Activated CD8-positive, alpha-beta memory T cell treated with anti-CD3 and anti-CD28 coated beads, Interleukin-2, amount 50 U/mL, for 48 hours (primary cell): ENCODE data around the gene PCP2.
"Not testable (repeated sequence)": the region's sequence is repeated elsewhere in the genome, so short reads cannot be mapped to it uniquely, and the experiment has no call there.

Source experiments
- DNase-seq: peaks from one replicate; pipeline ENCODE4 v3.0.0-alpha.2; 2020

Gene PCP2

GRCh38 chr19:7661744-7662538, 28.4 kb upstream of the PCP2 start:
- no peak for DNase-seq

- no peak for DNase-seq
These were observed 24.7 kb upstream of the PCP2 start for GRCh38 chr19:7658219-7658686.

GRCh38 chr19:7657131-7657751, 23.7 kb upstream of the PCP2 start:
- peak; percentile 73 for DNase-seq

- DNase-seq = no peak
These were observed 22.1 kb upstream of the PCP2 start for GRCh38 chr19:7655581-7655980.

- no peak for DNase-seq
These were observed 20.9 kb upstream of the PCP2 start for GRCh38 chr19:7654401-7654800.

- DNase-seq = peak; percentile 99
These were observed 18.6 kb upstream of the PCP2 start for GRCh38 chr19:7652061-7652641.

- DNase-seq = no peak
These were observed 16.6 kb upstream of the PCP2 start for GRCh38 chr19:7650148-7650547.

- DNase-seq = no peak
These were observed 14.9 kb upstream of the PCP2 start for GRCh38 chr19:7648265-7649014.

GRCh38 chr19:7647156-7647555, 13.6 kb upstream of the PCP2 start:
- no peak for DNase-seq

- no peak for DNase-seq
These were observed 12.8 kb upstream of the PCP2 start for GRCh38 chr19:7646426-7646700.

GRCh38 chr19:7645656-7646425, 12.3 kb upstream of the PCP2 start:
- no peak for DNase-seq

- DNase-seq = no peak
These were observed 11.6 kb upstream of the PCP2 start for GRCh38 chr19:7645163-7645562.

- no peak for DNase-seq
These were observed 11.0 kb upstream of the PCP2 start for GRCh38 chr19:7644550-7644877.

- DNase-seq = not testable (repeated sequence)
These were observed 10.4 kb upstream of the PCP2 start for GRCh38 chr19:7643629-7644549.

GRCh38 chr19:7643031-7643415, 9.5 kb upstream of the PCP2 start:
- DNase-seq = no peak

GRCh38 chr19:7642295-7643030, 8.9 kb upstream of the PCP2 start:
- DNase-seq = no peak

GRCh38 chr19:7641290-7642276, 8.1 kb upstream of the PCP2 start:
- DNase-seq = no peak

GRCh38 chr19:7640803-7641202, 7.3 kb upstream of the PCP2 start:
- no peak for DNase-seq

- no peak for DNase-seq
These were observed 6.4 kb upstream of the PCP2 start for GRCh38 chr19:7639863-7640348.
